SH-SY5Y (cell line): ENCODE data around the gene PIGA.

Experiments
- GATA2 ChIP-seq: IDR thresholded peaks from 2 replicates; pipeline ENCODE4 v1.6.1; 2011; ENCODE audit warnings: mild to moderate bottlenecking, low read depth, low read length
- GATA3 ChIP-seq: IDR thresholded peaks from 2 replicates; pipeline ENCODE4 v1.6.1; 2011; ENCODE audit warnings: low read depth, mild to moderate bottlenecking, low read length, moderate library complexity

- no peak for TF ChIP-seq GATA2
- TF ChIP-seq GATA3: no peak
Measured at GRCh38 chrX:15376956-15377355, 41.6 kb upstream of the PIGA start.
